HG03175 (cell line): ENCODE measurements around the gene NES.
A peak's percentile ranks its signal among the peaks of the same experiment; 100 is the strongest.

Experiments used
- ATAC-seq: cut with Tn5 transposase; IDR thresholded peaks from one replicate; pipeline ENCODE4 v1.9.1; 2021; ENCODE audit warnings: mild to moderate bottlenecking, moderate library complexity; ENCODE audit not compliant: unreplicated experiment

The NES gene

GRCh38 chr1:156664767-156665411 is 12.3 kb downstream of the NES start:
- ATAC-seq: no peak

GRCh38 chr1:156664046-156664766 is 13.0 kb downstream of the NES start:
- no peak for ATAC-seq

GRCh38 chr1:156663178-156663577 is 14.0 kb downstream of the NES start:
- no peak for ATAC-seq

DNA sequence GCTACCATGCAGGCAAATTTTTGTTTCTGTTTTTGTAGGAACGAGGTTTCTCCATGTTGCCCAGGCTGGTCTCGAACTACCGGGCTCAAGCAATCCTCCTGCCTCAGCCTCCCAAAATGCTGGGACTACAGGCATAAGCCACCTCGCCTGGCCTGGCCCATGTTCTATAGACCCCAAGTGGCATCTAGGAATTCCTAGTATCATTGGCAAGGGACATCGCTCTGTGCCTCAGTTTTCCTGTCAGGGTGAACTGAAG is 14.5 kb downstream of the NES start:
- no peak for ATAC-seq

DNA sequence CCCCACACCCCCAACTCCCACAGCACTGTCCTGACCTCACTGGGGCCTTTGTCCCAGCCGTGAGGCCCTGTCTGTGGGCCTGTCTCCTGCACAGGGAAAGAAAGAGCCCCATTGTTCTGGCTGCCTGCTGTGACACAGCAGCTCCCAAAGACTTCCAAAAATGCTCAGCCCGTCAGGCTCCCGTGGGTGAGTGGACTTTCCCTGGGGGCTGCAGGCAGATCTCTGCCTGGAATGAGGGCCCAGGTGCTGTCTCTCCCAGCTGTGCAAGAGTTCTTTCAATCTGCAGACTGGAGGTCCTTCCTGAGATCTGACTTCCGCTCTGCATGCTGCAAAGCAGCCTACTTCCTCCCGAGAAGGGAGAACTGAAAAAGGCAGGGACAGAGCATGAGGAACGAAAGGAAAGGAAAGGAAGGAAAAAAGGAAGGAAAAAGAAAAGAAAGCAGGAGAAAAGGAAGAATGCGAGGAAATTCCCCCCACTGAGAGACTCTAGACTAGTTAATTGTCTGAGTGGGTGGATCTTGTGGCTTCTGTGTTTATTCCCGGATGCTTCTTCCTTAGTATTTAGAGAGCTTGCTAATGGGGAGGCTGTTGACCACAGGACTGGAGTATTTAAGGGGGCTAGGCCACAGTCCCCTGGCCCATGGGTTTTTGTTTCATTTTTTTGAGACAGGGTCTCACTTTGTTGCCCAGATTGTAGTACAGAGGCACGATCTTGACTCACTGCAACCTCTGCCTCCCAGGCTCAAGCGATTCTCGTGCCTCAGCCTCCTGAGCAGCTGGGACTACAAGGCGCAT is 15.0 kb downstream of the NES start:
- no peak for ATAC-seq

- no peak for ATAC-seq
Observed at GRCh38 chr1:156660752-156661112, 16.5 kb downstream of the NES start.

DNA sequence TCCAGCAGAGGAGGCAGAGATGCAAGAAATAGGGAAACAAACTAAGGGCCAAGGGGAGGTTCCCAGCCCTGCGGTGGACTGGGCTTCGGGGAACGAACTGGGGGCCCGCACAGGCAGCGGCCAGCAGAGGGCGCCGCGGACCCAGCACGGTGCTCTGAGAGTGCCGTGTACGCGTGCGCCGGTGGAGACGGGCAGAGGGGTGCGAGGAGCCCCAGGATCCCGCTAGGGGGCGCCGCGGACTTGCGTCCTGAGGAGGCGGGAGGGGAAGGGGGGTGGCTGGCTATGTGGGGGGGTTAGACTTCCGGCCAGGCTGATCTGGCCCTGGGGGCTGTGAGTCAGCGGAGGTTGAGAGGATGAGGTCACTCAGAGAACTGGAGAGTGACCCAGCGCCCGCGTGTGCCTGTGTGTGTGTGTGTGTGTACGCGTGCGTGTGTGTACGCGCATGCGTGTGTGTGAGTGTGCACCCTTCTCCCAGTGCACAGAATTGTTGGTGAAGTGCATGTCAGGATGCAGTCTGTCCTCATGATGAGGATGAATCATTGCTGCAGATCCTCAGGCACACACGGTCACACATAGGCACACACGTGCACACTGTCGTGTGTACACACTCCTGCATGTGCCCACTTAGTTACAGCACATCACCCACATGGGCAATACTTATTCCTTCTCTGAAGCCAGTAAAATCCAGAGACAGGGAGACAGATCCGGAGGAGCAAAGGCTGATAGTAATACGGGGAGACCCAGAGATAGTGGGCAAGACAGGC is 17.0 kb downstream of the NES start:
- ATAC-seq: peak; percentile 70

- ATAC-seq: no peak
Observed at GRCh38 chr1:156659661-156659987, 17.6 kb downstream of the NES start.

- ATAC-seq: no peak
Observed at GRCh38 chr1:156658945-156659574, 18.1 kb downstream of the NES start.

DNA sequence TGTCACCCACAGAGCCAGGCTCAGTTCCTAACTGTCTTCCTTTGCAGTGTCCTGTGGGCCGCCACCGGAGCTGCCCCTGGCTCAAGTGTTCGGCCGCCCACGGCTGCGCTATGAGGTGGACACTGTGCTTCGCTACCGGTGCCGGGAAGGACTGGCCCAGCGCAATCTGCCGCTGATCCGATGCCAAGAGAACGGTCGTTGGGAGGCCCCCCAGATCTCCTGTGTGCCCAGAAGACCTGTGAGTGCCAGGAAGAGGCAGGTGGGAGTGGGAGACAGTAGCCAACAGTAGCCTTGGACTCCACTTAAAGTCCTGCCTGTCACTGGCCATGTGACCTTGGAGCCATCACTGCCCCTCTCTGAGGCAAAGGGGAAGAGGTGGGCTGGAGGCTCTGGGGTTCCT is 18.7 kb downstream of the NES start:
- no peak for ATAC-seq

DNA sequence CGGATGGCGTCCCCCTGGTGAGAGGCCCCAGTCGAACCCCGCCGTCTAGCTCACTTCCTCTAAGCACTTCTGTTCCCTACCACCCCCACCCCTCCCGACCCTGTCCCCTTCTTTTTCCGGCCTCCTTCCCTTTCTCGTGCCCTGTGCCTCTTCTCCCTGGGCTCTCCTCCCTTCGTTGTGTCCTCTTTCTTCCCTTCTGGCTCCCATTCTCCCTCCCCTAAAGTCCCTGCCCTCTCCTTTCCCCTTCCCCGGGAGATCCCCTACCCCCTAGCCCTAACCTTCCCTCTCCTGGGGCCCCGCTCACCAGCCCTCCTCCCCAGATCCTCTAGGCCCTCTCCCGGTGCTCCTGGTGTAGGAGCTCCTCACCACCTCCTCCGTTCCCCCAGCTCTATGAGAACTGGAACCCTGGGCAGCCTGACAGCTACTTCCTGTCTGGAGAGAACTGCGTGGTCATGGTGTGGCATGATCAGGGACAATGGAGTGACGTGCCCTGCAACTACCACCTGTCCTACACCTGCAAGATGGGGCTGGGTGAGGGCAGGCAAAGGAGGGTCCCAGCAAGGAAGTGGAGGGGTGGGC is 19.4 kb downstream of the NES start:
- ATAC-seq: no peak

- no peak for ATAC-seq
Observed at GRCh38 chr1:156656806-156657740, 20.1 kb downstream of the NES start.

DNA sequence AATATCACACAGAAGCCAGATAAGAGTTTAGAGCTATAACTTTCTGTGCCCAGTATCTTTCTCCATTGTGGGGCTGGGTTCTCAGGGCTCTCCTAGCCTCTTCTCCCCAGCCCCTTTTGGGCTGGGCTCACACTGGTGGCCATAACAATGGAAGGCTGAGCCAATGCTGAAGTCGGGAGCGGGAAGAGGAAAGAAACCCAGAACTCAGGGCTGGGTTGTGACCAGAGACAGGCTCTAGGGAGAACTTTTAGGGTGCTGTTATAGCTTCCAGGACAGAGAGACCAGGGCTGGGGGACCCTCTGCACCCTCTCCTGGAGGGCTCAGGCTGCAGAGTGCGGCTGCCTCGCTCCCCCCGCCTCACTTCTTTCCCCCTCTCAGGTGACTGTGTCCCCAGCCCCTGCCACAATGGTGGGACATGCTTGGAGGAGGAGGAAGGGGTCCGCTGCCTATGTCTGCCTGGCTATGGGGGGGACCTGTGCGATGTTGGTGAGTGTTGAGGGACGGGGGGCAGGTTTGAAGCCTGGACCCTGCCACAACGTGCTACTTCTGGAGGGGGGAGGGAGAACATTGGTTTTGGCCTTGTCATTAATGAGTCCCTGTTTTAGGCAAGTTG is 21.2 kb downstream of the NES start:
- ATAC-seq: no peak

DNA sequence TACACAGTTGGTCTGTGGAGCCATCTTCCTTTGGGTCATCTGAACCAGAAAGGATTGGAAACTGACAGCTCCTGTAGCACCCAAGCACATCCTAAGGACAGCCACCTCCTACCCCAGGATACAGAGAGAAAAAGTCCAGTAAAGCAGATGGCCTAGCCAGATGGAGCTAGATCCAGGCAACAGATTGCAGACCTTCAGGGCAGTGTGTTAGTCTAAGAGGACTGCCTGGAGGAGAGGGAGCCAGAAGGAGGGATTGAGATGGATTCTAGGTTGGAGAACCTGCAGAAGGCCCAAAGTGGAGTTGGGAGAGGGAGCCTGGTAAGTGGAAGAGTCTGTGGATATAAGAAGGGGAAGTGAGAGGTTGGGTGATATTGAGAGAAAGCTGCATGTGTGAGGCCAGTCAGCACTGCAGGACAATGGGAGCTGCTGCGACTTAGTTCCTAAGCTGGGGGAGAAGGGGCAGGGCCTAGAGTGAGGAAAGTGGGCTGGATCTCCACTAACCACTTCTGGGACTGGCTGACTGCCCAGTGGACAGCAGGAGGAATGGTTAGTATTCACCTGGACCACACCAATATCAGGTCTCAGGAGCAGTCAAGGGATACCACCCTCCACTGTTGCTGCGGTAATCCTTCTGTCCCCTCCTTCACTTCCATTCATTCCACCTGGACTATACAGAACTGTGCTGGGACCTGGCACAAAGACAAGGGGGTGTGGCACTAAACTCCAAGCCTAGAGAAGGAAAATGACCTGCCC is 21.9 kb downstream of the NES start:
- ATAC-seq: no peak

DNA sequence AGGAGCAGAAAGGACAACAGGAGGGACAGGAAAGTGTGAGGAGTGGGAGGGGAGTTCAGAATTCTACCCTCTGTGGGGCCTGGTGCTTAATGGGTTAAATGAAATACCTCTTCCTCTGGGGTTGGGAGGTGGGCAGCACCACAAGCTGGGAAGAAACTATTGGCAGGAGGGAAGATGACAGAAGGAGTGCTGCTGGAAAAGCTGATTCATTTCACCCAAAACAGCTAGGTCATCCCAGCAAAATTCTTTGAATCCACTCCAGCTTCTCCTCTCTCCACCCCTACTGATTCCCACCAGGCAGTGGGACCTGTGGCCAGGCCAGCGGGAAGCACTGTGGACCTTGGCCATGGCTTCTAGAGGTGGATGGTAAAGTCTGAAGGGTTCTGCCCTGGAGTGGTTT is 22.5 kb downstream of the NES start:
- ATAC-seq: no peak

DNA sequence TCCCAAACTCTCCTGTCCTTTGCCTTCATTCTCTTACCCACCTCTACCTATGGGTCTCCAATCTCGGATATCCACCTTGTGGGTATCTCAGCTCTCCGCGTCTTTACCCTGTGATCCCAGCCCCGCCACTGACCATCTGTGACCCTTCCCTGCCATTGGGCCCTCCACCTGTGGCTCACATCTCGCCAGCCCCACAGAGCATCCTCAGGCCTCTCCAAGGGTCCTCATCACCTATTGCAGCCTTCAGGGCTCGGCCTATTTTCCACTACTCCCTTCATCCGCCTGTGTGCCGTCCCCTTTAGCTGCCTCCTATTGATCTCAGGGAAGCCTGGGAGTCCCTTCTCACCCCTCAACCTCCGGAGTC is 24.2 kb downstream of the NES start:
- ATAC-seq: no peak

DNA sequence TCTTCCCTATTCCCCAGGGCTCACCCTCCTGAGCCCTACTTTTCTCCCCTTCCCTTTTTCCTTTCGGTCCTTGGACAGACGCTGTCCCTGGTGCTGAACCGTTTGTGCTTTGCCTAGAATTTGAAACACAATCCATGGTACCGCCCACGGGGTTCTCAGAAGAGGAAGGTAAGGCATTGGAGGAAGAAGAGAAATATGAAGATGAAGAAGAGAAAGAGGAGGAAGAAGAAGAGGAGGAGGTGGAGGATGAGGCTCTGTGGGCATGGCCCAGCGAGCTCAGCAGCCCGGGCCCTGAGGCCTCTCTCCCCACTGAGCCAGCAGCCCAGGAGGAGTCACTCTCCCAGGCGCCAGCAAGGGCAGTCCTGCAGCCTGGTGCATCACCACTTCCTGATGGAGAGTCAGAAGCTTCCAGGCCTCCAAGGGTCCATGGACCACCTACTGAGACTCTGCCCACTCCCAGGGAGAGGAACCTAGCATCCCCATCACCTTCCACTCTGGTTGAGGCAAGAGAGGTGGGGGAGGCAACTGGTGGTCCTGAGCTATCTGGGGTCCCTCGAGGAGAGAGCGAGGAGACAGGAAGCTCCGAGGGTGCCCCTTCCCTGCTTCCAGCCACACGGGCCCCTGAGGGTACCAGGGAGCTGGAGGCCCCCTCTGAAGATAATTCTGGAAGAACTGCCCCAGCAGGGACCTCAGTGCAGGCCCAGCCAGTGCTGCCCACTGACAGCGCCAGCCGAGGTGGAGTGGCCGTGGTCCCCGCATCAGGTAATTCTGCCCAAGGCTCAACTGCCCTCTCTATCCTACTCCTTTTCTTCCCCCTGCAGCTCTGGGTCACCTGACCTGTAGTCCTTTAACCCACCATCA is 24.8 kb downstream of the NES start:
- no peak for ATAC-seq

DNA sequence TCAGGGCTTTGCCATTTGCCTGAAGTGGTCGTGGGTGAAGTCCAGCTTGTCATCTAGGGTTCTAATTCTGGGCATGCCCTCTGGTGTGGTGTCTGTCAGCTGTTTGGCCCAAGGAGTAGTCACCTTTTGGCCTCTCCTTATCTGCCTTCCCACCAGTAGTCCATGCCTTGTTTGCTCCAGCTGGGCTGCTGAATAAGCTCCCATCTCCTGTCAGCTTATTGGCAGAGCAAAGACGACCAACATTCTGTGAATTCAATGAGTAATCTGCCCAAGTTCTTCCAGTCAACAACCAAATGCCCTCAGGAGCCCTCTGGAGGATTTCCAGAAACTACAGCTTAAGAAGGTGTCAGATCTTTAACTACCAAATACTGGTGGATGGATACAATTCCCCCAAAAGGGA is 28.3 kb downstream of the NES start:
- ATAC-seq: no peak
